Esophagus muscularis mucosa (tissue), 3 donors: ENCODE results near the gene ETAA1.

Experiments used
- CTCF ChIP-seq, 3 experiments: fragments of 200-600 bp in 2 of 3; fragments of 450-650 bp in 1 of 3; sonication (generic) in 2 of 3; IDR thresholded peaks; one replicate each; pipeline ENCODE4 v1.5.1; 2017 to 2019; ENCODE audit warnings: antibody characterized with exemption in 3 of 3, mild to moderate bottlenecking in 2 of 3, moderate library complexity in 1 of 3
- POLR2AphosphoS5 ChIP-seq, 2 donors: sonication (generic); formaldehyde crosslinking; IDR thresholded peaks; one replicate each; pipeline ENCODE4 v1.6.1; 2017; ENCODE audit warnings: antibody characterized with exemption in 2 of 2

- no peak for TF ChIP-seq CTCF (IDR thresholded peaks at IDR 0.05)
- no peak for TF ChIP-seq POLR2AphosphoS5 (IDR thresholded peaks at IDR 0.05)
Observed at GRCh38 chr2:67399831-67400489, 2.8 kb downstream of the ETAA1 start.
